HepG2 (cell line): Measurements from ENCODE around the gene C17orf75. TPM values are rescaled to one million over a fixed set of nuclear protein-coding genes. Genes with fewer than 3 reads are reported as not detected.

Experiments
- CBX1 ChIP-seq: IDR thresholded peaks from one replicate; pipeline ENCODE4 v1.6.1; 2016; ENCODE audit warnings: antibody characterized with exemption, low read depth
- CENPX ChIP-seq: sonication (generic); formaldehyde crosslinking; IDR thresholded peaks from 2 replicates; pipeline ENCODE4 v1.9.0; 2021; ENCODE audit warnings: mild to moderate bottlenecking, missing genetic modification reagents, moderate library complexity
- FOXA1 ChIP-seq, 2 experiments: fragments of 450-650 bp in 1 of 2; sonication (generic) in 1 of 2; formaldehyde crosslinking in 1 of 2; IDR thresholded peaks; 2 replicates each; pipeline versions ENCODE4 v1.4.0 to v1.6.1; 2016 to 2020; ENCODE audit warnings: missing genetic modification reagents in 1 of 2
- ISX ChIP-seq: sonication (generic); formaldehyde crosslinking; conservative IDR thresholded peaks from 2 replicates; pipeline ENCODE4 v1.5.0; 2020; ENCODE audit warnings: missing genetic modification reagents
- NAIF1 ChIP-seq: sonication (generic); formaldehyde crosslinking; IDR thresholded peaks from 2 replicates; pipeline ENCODE4 v1.5.0; 2020; ENCODE audit warnings: mild to moderate bottlenecking, missing genetic modification reagents, borderline replicate concordance
- RXRA ChIP-seq: sonication (generic); formaldehyde crosslinking; IDR thresholded peaks from 2 replicates; pipeline ENCODE4 v1.5.1; 2020; ENCODE audit warnings: missing genetic modification reagents
- SIN3B ChIP-seq: fragments of 150-350 bp; IDR thresholded peaks from 2 replicates; pipeline ENCODE4 v1.6.1; 2014; ENCODE audit warnings: low read length
- SP2 ChIP-seq: sonication (generic); formaldehyde crosslinking; IDR thresholded peaks from 2 replicates; pipeline ENCODE4 v1.5.1; 2020; ENCODE audit warnings: mild to moderate bottlenecking, missing genetic modification reagents
- SP5 ChIP-seq: IDR thresholded peaks from 2 replicates; pipeline ENCODE4 v1.6.1; 2016; ENCODE audit warnings: low read depth, borderline replicate concordance
- TCF7 ChIP-seq: sonication (generic); IDR thresholded peaks from 2 replicates; pipeline ENCODE4 v1.6.1; 2016; ENCODE audit warnings: antibody characterized with exemption, low read depth
- U2AF2 ChIP-seq: fragments of 200-400 bp; formaldehyde crosslinking; IDR thresholded peaks from 2 replicates; pipeline ENCODE4 v1.6.1; 2017; ENCODE audit warnings: low read depth, mild to moderate bottlenecking, low read length
- YEATS4 ChIP-seq: sonication (generic); formaldehyde crosslinking; IDR thresholded peaks from 2 replicates; pipeline ENCODE4 v1.4.0; 2020; ENCODE audit warnings: missing genetic modification reagents, borderline replicate concordance
- ZC3H4 ChIP-seq: sonication (generic); formaldehyde crosslinking; IDR thresholded peaks from 2 replicates; pipeline ENCODE4 v1.4.0; 2020; ENCODE audit warnings: missing genetic modification reagents, borderline replicate concordance
- ZFP37 ChIP-seq: sonication (generic); formaldehyde crosslinking; IDR thresholded peaks from 2 replicates; pipeline ENCODE4 v1.4.0; 2020; ENCODE audit warnings: missing genetic modification reagents, borderline replicate concordance
- ZNF12 ChIP-seq: sonication (generic); formaldehyde crosslinking; IDR thresholded peaks from 2 replicates; pipeline ENCODE4 v1.5.0; 2020; ENCODE audit warnings: missing genetic modification reagents
- ZNF235 ChIP-seq: sonication (generic); formaldehyde crosslinking; IDR thresholded peaks from 2 replicates; pipeline ENCODE4 v1.8.1; 2023; ENCODE audit warnings: mild to moderate bottlenecking, missing genetic modification reagents, borderline replicate concordance
- ZNF253 ChIP-seq: sonication (generic); formaldehyde crosslinking; IDR thresholded peaks from 2 replicates; pipeline ENCODE4 v1.8.0; 2022; ENCODE audit warnings: mild to moderate bottlenecking, missing genetic modification reagents, borderline replicate concordance
- ZNF274 ChIP-seq: sonication (generic); formaldehyde crosslinking; IDR thresholded peaks from 2 replicates; pipeline ENCODE4 v1.5.1; 2020; ENCODE audit warnings: mild to moderate bottlenecking, missing genetic modification reagents
- ZNF335 ChIP-seq: sonication (generic); formaldehyde crosslinking; IDR thresholded peaks from 2 replicates; pipeline ENCODE4 v1.4.0; 2020; ENCODE audit warnings: missing genetic modification reagents
- ZNF383 ChIP-seq: sonication (generic); formaldehyde crosslinking; IDR thresholded peaks from 2 replicates; pipeline ENCODE4 v1.4.0; 2020; ENCODE audit warnings: missing genetic modification reagents, mild to moderate bottlenecking, borderline replicate concordance
- ZNF510 ChIP-seq: sonication (generic); formaldehyde crosslinking; IDR thresholded peaks from 2 replicates; pipeline ENCODE4 v1.4.0; 2020; ENCODE audit warnings: low read depth, mild to moderate bottlenecking, missing genetic modification reagents
- ZNF549 ChIP-seq: sonication (generic); formaldehyde crosslinking; IDR thresholded peaks from 2 replicates; pipeline ENCODE4 v1.5.0; 2020; ENCODE audit warnings: missing genetic modification reagents
- ZNF607 ChIP-seq: sonication (generic); formaldehyde crosslinking; IDR thresholded peaks from 2 replicates; pipeline ENCODE4 v1.5.1; 2020; ENCODE audit warnings: missing genetic modification reagents, mild to moderate bottlenecking, borderline replicate concordance
- polyA plus RNA-seq, 8 experiments: library from polyadenylated mRNA; depleted of rRNA in 3 of 8; stranded (reverse) in 7 of 8; unstranded in 1 of 8; fragments of >200 nt; fragmentation: Illumina TruSeq in 4 of 8; extraction: Trizol in 4 of 8; gene quantifications; 2 replicates each; pipeline versions ENCODE4 v1.2.1 to v1.2.3, GENCODE V29; 2011 to 2016; ENCODE audit warnings: low read depth in 4 of 8, missing spikeins in 1 of 8, mixed read lengths in 1 of 8; ENCODE audit not compliant: insufficient read depth in 1 of 8
- total RNA-seq, 5 experiments: library from RNA; depleted of rRNA; stranded (reverse); fragments of >200 nt; fragmentation: Illumina TruSeq; extraction: Trizol; gene quantifications; 2 replicates each; pipeline ENCODE4 v1.2.3, GENCODE V29; 2016; ENCODE audit warnings: low read depth in 1 of 5
- TF ChIP-seq, protein P1 (sequence below): IDR thresholded peaks from 2 replicates; pipeline ENCODE4 v1.6.1; 2016; ENCODE audit warnings: mild to moderate bottlenecking, missing biosample characterization, missing genetic modification reagents
- TF ChIP-seq, protein P2 (sequence below), 2 experiments: sonication (generic) in 1 of 2; formaldehyde crosslinking in 1 of 2; IDR thresholded peaks; 2 replicates each; pipeline versions ENCODE4 v1.5.1 to v1.6.1; 2011 to 2020; ENCODE audit warnings: borderline replicate concordance in 1 of 2, low read depth in 1 of 2, low read length in 1 of 2, mild to moderate bottlenecking in 1 of 2, missing genetic modification reagents in 1 of 2, moderate library complexity in 1 of 2
- TF ChIP-seq, protein P3 (sequence below): sonication (generic); formaldehyde crosslinking; IDR thresholded peaks from 2 replicates; pipeline ENCODE4 v1.4.0; 2020; ENCODE audit warnings: missing genetic modification reagents, borderline replicate concordance

The C17orf75 gene
- total and polyA plus RNA-seq, 2 of the 13 experiments (the other 11 are each of a cell fraction or from before 2014, with no cell fraction given), result 16.2 to 33.0 TPM

DNA sequence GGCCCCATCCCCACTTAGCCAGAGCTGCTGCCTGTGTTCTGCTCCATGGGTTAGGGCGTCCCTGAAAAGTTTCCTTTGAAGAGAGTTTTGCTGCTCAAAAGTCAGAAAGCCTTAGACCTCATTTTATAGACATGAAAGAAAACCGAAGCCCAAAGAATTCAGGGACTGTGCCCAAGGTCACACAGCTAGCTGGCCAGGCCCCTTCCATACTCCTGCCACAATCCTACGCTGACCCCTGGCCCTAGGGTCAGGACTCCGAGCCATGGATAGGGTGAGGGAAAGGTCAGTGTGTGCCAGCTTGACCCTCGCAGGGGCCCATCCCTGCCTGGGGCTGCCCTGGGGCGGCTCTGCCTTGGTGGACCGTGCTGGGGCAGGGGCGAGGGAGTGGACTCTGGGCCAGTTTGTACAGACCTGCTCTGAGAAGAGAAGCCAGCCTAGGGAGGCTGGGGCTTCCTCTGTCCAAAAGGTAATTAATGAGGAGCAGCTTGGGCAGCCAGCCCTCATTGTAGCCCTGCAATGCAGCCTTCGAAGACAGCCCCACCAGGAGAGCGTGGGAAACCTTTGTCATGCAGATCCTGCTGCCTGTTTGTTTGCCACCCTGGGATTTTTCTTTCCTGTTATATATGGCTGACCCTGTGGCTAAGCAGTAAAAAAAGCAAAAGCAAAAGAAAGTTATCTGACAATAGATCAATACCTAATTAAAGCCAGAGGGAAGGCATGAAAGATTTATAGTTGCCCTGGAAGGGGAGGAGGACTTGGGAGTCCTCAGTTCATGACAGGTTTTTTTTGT, 38.9 kb downstream of the C17orf75 start (continued):
- TF ChIP-seq CBX1, result no peak
- peak; percentile 99 for TF ChIP-seq RXRA (CRISPR knock-in tag)
- no peak for TF ChIP-seq SP2 (CRISPR knock-in tag)
- no peak for TF ChIP-seq ZNF253 (CRISPR knock-in tag)
- TF ChIP-seq TCF7, result peak; percentile 92
- TF ChIP-seq FOXA1 (IDR thresholded peaks at IDR 0.05), result no peak
- TF ChIP-seq FOXA1 (CRISPR knock-in tag; IDR thresholded peaks at IDR 0.05), result no peak; the same call in 1 of the 2 replicates
- no peak for TF ChIP-seq ZC3H4 (CRISPR knock-in tag)
- no peak for TF ChIP-seq ZNF274 (CRISPR knock-in tag)
- TF ChIP-seq ZNF549 (CRISPR knock-in tag), result 0 out of 2 replicates have a peak, but pooled peaks have one; percentile 58
- TF ChIP-seq, protein P1, sequence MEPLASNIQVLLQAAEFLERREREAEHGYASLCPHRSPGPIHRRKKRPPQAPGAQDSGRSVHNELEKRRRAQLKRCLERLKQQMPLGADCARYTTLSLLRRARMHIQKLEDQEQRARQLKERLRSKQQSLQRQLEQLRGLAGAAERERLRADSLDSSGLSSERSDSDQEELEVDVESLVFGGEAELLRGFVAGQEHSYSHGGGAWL (CRISPR knock-in tag), result no peak
- TF ChIP-seq ZNF383, result no peak
- no peak for TF ChIP-seq ZNF12 (CRISPR knock-in tag)
- TF ChIP-seq ZNF235 (CRISPR knock-in tag), result no peak
- no peak for TF ChIP-seq CENPX (CRISPR knock-in tag)
- TF ChIP-seq ZNF607 (CRISPR knock-in tag), result peak; percentile 62; the same call in 1 of the 2 replicates
- TF ChIP-seq ZNF510 (CRISPR knock-in tag), result no peak
- TF ChIP-seq SIN3B, result no peak
- TF ChIP-seq YEATS4, result 0 out of 2 replicates have a peak, but pooled peaks have one; percentile 39
- TF ChIP-seq, protein P2, sequence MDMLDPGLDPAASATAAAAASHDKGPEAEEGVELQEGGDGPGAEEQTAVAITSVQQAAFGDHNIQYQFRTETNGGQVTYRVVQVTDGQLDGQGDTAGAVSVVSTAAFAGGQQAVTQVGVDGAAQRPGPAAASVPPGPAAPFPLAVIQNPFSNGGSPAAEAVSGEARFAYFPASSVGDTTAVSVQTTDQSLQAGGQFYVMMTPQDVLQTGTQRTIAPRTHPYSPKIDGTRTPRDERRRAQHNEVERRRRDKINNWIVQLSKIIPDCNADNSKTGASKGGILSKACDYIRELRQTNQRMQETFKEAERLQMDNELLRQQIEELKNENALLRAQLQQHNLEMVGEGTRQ (IDR thresholded peaks at IDR 0.05; ENCODE audit: low read depth, low read length), result no peak
- TF ChIP-seq, protein P2 (CRISPR knock-in tag; IDR thresholded peaks at IDR 0.05; ENCODE audit: borderline replicate concordance), result no peak
- TF ChIP-seq SP5 (CRISPR knock-in tag), result peak; percentile 61; the same call in 1 of the 2 replicates
- no peak for TF ChIP-seq ISX (CRISPR knock-in tag)
- TF ChIP-seq, protein P3, sequence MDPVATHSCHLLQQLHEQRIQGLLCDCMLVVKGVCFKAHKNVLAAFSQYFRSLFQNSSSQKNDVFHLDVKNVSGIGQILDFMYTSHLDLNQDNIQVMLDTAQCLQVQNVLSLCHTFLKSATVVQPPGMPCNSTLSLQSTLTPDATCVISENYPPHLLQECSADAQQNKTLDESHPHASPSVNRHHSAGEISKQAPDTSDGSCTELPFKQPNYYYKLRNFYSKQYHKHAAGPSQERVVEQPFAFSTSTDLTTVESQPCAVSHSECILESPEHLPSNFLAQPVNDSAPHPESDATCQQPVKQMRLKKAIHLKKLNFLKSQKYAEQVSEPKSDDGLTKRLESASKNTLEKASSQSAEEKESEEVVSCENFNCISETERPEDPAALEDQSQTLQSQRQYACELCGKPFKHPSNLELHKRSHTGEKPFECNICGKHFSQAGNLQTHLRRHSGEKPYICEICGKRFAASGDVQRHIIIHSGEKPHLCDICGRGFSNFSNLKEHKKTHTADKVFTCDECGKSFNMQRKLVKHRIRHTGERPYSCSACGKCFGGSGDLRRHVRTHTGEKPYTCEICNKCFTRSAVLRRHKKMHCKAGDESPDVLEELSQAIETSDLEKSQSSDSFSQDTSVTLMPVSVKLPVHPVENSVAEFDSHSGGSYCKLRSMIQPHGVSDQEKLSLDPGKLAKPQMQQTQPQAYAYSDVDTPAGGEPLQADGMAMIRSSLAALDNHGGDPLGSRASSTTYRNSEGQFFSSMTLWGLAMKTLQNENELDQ (CRISPR knock-in tag), result 0 out of 2 replicates have a peak, but pooled peaks have one; percentile 8
- no peak for TF ChIP-seq ZNF335 (CRISPR knock-in tag)
- TF ChIP-seq U2AF2, result no peak
- no peak for TF ChIP-seq NAIF1 (CRISPR knock-in tag)
- no peak for TF ChIP-seq ZFP37
